Stimulated activated CD4-positive, alpha-beta T cell treated with anti-CD3 and anti-CD28 coated beads, Interleukin-2, amount 100 ng/mL, for 4 hours (primary cell): ENCODE results near the gene CD48.
"Not testable (repeated sequence)": the region's sequence is repeated elsewhere in the genome, so short reads cannot be mapped to it uniquely, and the experiment has no call there.

Experiments
- DNase-seq: peaks from one replicate; pipeline ENCODE4 v3.0.0-alpha.2; 2020; ENCODE audit warnings: low read depth

CD48 gene

DNA sequence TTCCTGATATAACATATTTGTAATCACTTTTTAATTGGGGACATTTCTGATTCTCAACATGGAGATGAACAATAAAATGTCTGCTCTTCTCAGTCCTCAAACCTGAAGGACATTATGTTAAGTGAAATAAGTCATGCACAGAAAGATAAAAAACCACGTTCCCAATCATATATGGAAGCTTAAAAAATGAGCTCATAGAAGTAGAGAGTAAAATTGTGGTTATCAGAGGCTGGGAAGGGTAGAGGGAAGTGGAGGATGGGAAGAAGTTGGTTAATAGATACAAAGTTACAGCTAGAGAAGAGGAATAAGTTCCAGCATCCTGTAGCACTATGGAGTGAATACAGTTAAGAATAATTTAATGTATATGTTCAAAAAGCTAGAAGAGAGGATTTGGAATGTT, 1.5 kb upstream of the CD48 start:
- DNase-seq = no peak

DNA sequence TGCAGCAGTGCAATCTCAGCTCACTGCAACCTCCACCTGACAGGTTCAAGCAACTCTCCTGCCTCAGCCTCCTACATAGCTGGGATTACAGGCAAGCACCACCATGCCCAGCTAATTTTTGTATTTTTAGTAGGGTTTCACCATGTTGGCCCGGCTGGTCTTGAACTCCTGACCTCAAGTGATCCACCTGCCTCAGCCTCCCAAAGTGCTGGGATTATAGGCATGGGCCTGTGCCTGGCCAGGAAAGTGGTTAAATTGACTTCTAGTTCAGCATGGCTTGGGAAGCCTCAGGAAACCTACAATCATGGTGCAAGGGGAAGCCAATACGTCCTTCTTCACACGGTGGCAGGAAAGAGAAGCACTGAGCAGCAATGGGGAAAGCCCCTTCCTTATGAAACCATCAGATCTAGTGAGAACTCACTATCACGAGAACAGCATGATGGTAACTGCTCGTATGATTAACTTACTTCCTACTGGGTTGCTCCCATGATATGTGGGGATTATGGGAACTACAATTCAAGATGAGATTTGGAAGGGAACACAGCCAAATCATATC, 981 bp upstream of the CD48 start:
- DNase-seq = not testable (repeated sequence)

DNA sequence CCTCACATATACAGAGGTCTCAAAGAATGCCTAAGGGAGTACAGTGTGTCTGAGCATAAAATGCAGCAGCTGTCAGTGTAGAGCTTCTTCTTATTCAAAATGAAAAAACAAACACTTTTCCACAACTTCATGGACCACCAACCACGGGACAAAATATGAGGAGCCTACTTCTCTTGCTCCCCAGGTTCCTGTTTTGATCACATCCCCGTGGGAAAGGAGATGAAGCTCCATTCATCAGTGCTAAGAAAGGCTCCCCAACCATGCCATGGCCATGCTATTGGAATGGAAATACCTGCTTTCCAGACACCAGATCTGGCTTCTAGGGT, 383 bp downstream of the CD48 start:
- DNase-seq = no peak

DNA sequence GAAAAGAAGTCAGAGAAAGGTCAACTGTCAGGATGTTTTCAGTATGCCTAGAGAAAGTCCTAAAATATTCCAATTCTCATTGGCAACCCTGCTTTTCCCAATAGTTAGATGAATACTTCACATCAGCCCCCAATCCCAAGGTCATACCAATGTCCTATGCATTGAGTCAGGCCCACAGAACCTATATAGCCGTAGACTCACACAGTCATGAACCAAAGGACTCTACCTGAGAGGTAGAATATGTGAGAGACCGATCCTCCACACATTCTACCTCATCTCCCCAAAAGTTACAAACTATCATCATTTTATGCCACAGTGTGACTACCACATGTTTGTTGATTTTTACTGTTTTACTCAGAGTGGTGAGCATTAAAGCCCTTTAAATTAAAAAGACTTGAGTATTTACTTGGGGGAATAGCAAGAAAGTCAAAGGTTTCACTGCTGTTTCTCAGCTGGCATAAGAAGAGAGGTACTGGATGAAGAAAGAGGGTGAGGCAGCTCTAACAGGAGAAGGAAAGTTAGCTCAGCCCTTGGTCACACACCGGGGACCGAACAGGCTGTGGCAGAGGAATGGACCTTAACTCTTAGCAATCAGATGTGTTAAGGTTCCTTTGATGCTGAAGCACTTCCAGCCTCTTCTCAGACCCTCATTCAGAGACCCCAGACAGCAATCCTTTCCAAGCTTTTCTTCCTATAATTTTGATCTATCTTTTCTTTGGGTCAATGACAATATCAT, 937 bp downstream of the CD48 start:
- DNase-seq = no peak

DNA sequence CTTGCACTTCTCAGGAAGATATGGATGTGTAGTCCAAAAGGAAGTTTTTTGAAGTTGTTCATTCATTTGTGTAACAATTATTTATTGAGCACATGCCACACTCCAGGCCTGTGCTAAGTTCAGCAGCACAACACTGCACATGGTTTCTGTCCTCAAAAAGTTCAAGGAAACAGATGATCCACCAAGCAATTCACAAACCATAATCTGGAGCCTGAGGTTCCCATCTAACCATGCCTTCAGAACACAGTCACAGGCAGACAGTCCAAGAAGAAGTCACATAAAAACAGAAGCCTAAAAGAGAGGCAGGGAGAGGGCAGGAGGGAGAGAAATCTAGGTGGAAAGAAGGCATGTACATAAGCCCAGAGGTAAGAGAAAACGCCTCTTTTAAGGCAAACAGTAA, 1.9 kb downstream of the CD48 start:
- DNase-seq = no peak

GRCh38 chr1:160708801-160709200, 2.8 kb downstream of the CD48 start:
- no peak for DNase-seq

- DNase-seq = no peak
These were observed 3.5 kb downstream of the CD48 start for GRCh38 chr1:160708118-160708517.

GRCh38 chr1:160707236-160708064, 4.2 kb downstream of the CD48 start:
- DNase-seq = no peak

- no peak for DNase-seq
These were observed 4.9 kb downstream of the CD48 start for GRCh38 chr1:160706526-160707235.

GRCh38 chr1:160705742-160706141, 5.9 kb downstream of the CD48 start:
- no peak for DNase-seq

- DNase-seq = not testable (repeated sequence)
These were observed 6.4 kb downstream of the CD48 start for GRCh38 chr1:160705212-160705621.

DNA sequence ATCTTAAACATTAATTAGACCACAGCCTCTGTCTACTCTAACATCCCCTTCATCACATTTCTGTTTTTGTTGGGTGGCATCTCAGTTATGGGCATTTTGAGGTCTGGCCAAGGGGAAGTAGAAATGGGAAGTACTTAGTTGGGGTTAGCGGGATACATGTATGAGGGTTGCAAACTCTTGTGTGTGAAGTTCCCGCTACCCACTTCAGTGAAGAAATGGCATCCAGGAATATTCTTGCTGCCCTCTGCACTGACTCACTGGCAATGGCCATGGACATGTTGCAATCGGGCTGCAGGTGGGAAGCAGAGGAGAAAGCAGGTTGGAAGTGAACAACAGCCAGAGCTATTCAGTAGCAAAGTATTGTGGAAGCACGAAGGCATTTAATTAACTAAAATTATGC, 7.4 kb downstream of the CD48 start:
- DNase-seq = no peak

DNA sequence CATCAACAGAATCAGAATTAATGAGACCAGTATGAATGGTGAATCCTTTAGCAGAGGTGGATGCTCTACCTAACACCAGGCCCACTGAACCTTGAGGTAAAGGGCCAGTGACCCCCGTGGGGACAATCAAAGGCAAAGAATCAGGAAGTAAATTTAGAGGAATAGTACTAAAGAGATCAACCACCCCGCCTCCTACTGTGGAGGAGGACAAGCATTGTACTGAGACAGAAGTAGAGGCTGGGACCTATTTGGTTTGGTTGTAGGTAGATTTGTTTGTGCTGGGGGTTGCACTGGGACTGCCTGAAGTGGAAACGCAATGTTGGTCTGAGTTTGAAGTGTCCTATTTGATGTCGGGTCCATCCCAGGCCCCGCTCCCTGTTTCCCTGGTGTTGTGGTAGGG, 9.5 kb downstream of the CD48 start:
- no peak for DNase-seq

GRCh38 chr1:160692390-160692789, 19.2 kb downstream of the CD48 start:
- not testable (repeated sequence) for DNase-seq

DNA sequence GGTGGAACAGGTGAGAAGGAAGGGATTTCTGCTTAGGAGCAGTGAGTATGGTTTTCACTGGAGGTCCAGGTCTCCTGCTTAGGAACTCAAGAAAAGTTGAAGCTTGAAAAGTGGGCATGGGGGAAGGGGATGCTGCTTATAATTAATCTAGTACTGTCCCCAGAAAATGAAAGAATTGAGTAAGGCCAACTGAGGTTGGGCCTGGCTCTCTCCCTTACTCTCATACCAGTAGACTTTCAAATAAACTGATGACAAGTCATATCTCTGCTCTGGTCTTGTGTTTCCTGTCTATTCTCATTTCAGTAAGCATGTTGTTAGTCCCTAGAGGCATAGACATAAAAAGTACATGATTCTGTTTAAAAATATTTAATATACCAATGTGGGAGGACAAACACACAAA, 26.4 kb downstream of the CD48 start:
- no peak for DNase-seq

- DNase-seq = no peak
These were observed 28.4 kb downstream of the CD48 start for GRCh38 chr1:160682983-160683865.

DNA sequence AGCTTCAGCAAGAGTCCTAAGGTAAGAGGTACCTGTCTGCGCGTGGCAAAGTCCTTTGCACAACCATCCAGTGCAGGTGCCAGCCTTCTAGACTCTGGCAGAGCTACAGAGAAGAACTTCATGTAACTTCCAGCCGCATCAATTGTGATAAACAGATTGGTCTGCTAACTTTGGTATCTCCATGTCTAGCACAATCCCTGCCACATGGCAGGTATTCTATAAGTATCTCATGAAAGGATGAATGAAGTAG, 29.8 kb downstream of the CD48 start:
- no peak for DNase-seq

- peak; percentile 77 for DNase-seq
These were observed 30.3 kb downstream of the CD48 start for GRCh38 chr1:160681066-160681890.

GRCh38 chr1:160680399-160680798, 31.2 kb downstream of the CD48 start:
- DNase-seq = no peak

DNA sequence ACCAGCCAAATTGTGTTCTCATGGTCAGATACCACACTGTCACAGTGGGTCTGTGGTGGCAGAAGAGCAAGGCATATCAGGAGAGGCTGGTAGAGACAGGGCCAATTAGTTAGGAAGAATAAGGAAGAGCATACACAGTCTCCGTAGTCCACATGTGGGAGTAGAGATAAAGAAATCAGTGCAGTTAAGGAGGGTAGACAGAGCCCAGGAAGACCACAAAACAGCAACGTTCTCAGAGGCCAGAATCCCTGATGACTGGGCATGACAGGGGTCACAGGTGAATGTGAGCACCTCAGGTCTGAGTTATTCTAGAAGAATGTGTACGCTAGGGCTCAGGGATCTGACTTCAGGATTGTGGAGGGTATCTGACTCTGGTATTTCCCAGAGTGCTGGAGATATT, 31.7 kb downstream of the CD48 start:
- no peak for DNase-seq
